BLaER1 (cell line): ENCODE results near the gene SFPQ.

Experiments
- H3K27ac ChIP-seq: shearing (Covaris generic); formaldehyde crosslinking; 2 replicates; pipeline ENCODE4 v1.8.1; 2022
- H3K27me3 ChIP-seq: shearing (Covaris generic); formaldehyde crosslinking; 2 replicates; pipeline ENCODE4 v1.8.1; 2022
- H3K36me3 ChIP-seq: shearing (Covaris generic); formaldehyde crosslinking; 2 replicates; pipeline ENCODE4 v1.8.1; 2022
- H3K4me1 ChIP-seq: shearing (Covaris generic); formaldehyde crosslinking; 2 replicates; pipeline ENCODE4 v1.8.1; 2022
- H3K4me2 ChIP-seq: shearing (Covaris generic); formaldehyde crosslinking; 2 replicates; pipeline ENCODE4 v1.8.1; 2022
- H3K4me3 ChIP-seq: shearing (Covaris generic); formaldehyde crosslinking; 2 replicates; pipeline ENCODE4 v1.8.1; 2022
- H3K9ac ChIP-seq: shearing (Covaris generic); formaldehyde crosslinking; 2 replicates; pipeline ENCODE4 v1.8.1; 2022
- H3K9me3 ChIP-seq: shearing (Covaris generic); formaldehyde crosslinking; 2 replicates; pipeline ENCODE4 v1.8.1; 2022
- H4K20me1 ChIP-seq: shearing (Covaris generic); formaldehyde crosslinking; 2 replicates; pipeline ENCODE4 v1.8.1; 2022
- Cebpa-rat ChIP-seq: shearing (Covaris generic); IDR thresholded peaks from 2 replicates; pipeline ENCODE4 v1.8.1; 2022

Gene SFPQ

DNA sequence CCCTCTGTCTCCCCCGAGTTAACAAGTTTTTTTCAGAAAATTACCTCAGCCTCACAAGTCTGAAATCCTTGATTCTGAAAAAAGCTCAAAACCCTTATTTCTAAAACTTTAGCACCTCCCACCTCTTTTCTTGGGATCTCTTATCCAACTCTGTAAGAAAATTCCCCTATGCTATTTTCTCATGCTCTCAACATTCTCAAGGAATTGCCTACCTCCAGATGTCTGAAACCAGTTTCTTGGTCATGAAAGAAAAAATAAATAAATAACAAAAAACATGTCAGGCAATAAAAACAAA lies 18.1 kb upstream of the SFPQ start:
- Histone ChIP-seq H3K4me1 (no peaks in the 10 kb centered on the region), H3K27ac (no peak overlapping the region), H4K20me1 (no peaks in the 10 kb centered on the region), H3K9me3 (no peaks in the 10 kb centered on the region), H3K4me3 (no peak overlapping the region), H3K36me3 (no peaks in the 10 kb centered on the region), H3K27me3 (no peaks in the 10 kb centered on the region), H3K9ac (no peak overlapping the region), H3K4me2 (no peak overlapping the region)
- TF ChIP-seq Cebpa-rat = no peak

DNA sequence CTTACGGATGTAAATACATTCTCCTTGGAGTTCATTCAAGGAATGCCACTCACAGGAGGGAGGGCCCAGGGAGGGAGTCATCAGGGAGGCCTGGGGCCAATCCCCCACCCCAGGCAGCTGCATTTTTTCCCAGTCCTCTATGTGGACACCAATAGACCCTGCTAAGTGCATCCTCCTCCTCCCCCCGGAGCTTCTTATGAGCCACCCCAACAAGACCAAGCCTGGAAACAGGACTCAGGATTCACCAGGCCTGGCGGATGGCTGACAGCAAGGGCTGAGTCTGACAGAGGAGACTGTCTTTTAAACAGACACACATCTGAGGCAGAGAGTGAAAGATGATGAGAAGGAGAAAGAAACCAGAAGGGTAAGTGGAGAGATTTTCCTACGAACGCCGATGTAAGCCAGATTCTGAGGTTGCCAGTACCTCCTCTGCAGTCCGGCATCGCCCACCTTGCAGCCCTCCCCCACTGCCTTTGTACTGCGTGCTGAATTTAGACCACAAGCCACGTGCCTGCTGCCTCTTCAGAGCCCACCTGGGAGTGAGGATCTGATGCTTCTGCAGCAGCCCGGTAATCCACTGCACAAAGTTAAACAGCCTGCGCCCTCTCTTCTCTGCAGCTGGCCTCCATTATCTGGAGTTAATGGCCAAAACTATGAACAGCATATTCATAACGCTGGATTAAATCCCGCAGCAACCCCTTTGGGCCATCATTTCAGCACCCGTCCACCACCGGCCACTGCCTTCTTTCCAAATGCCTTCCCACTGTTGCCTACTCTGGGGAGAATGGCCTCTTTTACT lies 17.6 kb upstream of the SFPQ start:
- Histone ChIP-seq H3K27ac (no peak overlapping the region), H4K20me1 (no peaks in the 10 kb centered on the region), H3K9ac (no peak overlapping the region), H3K9me3 (no peaks in the 10 kb centered on the region), H3K4me3 (no peak overlapping the region), H3K27me3 (no peaks in the 10 kb centered on the region), H3K36me3 (no peaks in the 10 kb centered on the region), H3K4me1 (no peaks in the 10 kb centered on the region), H3K4me2 (no peak overlapping the region)
- TF ChIP-seq Cebpa-rat = no peak

DNA sequence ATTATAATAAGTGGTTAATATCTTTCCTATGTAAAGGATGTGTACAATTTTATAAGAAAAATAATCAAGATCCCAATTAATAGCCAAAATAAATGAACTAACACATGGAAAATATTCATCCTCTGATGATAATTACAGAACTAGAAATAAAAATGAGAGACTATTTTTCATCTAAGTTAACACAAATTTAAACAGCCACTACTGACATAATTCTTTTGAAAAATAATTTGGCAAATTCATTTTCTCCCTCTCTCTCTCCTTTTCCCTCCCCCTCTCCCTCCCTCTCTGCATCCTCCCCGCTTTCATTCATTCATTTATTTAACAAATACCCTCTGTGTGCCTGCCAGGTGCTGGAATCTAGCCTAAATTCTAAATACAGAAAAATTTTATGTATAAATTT lies 10.3 kb upstream of the SFPQ start:
- H4K20me1 ChIP-seq = no peaks in the 10 kb centered on the region
- no peak for TF ChIP-seq Cebpa-rat
- H3K9ac ChIP-seq = no peak overlapping the region

DNA sequence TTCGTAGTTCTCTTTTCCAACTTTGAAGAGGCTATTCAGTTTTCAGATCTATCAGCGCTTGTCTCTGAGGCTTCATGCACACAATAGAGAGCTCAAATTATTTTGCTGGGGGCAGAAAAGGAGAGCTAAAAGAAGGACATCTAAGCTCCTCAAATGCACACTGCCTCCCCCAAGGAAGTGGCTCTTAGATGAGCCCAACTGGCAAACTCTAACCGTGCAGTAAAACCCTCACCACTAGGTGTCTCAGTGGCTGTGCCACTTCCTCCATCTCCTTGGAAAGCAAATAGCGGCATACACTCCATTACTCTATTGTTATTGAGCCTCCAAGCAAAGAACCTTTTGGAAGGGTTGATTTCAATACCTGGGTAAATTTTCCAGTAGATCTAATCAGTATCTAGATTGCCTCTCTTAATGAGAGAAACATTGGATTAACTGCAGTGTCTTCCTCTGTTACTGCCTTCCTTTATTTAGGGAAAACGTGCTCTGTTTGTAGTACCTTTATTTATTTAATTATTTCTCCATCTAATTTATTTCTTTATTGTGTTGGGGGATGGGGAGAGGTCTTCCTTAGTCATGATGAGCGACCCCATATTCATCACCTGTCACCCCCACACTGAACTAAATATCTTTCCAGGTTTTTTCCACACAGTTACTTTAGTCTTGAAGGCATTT lies 9.2 kb upstream of the SFPQ start:
- Histone ChIP-seq H3K4me2 (peak overlapping the region; percentile 24; the same call in 1 of the 2 replicates), H3K27ac (no peak overlapping the region), H3K4me1 (peaks cover 9% of the 10 kb centered on the region), H3K36me3 (no peaks in the 10 kb centered on the region), H4K20me1 (no peaks in the 10 kb centered on the region), H3K9ac (no peak overlapping the region), H3K9me3 (no peaks in the 10 kb centered on the region), H3K27me3 (no peaks in the 10 kb centered on the region), H3K4me3 (no peak overlapping the region)
- no peak for TF ChIP-seq Cebpa-rat

More for the DNA sequence above, 10.3 kb upstream of the SFPQ start:
- Histone ChIP-seq H3K4me1 (peaks cover 9% of the 10 kb centered on the region), H3K27ac (no peak overlapping the region), H3K4me2 (no peak overlapping the region), H3K4me3 (no peak overlapping the region), H3K36me3 (no peaks in the 10 kb centered on the region), H3K9me3 (no peaks in the 10 kb centered on the region), H3K27me3 (no peaks in the 10 kb centered on the region)

DNA sequence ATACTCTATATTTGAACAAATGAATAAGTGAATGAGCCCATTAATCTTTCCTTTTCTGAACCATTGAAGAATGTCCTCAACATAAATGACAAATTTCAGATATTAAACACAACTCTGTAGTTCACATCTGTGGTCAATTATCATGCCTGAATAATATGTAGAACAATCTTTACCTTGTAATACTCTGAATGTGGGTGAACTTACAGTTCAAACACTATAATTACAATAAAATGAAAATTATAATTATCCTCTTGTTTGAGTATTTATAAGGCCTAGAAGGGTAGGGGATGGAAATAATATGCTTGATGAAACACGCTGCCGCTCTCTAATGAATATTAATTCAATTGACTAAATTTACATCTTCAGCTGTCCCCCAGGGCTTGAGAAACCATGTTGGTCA lies 8.7 kb upstream of the SFPQ start:
- H3K4me1 ChIP-seq = peaks cover 9% of the 10 kb centered on the region
- no peak for TF ChIP-seq Cebpa-rat
- H3K27me3 ChIP-seq = no peaks in the 10 kb centered on the region
- H3K9ac ChIP-seq = no peak overlapping the region
- no peaks in the 10 kb centered on the region for H3K9me3 ChIP-seq
- H3K4me2 ChIP-seq = peak overlapping the region; percentile 24; the same call in 1 of the 2 replicates
- no peak overlapping the region for H3K27ac ChIP-seq
- H3K4me3 ChIP-seq = no peak overlapping the region
- no peaks in the 10 kb centered on the region for H3K36me3 ChIP-seq
- H4K20me1 ChIP-seq = no peaks in the 10 kb centered on the region

DNA sequence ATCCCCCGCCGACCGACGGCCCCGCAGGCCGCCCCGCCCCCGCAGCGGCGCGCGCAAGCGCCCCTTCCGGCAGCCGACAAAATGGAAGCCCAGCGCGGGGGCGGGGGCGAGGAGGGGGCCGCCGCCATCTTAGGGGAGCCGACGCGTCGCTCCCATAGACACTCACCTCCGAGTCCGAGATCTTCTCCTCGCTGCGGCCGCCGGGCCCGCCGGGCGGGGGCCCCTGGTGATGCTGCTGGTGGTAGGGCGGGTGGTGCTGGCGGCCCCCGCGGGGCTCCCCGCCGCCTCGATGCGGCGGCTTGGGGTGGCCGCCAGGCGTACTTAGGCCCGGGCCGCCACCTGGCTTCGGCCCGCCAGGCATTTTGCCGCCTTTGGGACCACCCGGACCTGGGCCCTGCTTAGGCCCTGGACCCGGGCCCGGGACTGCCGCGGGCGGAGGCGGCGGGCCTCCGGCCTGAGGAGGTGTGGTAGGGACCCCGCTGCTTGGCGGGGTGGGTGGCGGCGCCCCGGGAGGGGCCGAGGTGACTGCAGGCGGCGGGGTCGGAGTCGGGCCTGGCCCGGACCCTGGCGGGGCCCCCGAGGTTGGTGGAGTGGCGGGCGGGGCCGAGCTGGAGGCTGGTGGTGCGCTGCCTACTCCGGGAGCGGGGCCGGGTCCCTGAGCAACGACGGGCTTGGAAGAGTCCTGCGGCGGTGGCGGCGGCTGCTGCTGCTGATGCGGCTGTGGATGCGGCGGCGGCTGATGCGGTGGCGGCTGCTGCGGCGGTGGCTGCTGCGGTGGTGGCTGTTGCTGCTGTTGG lies 691 bp downstream of the SFPQ start:
- Histone ChIP-seq H3K4me1 (peaks cover 41% of the 10 kb centered on the region), H3K4me2 (peak overlapping the region; percentile 87)
- no peak for TF ChIP-seq Cebpa-rat

DNA sequence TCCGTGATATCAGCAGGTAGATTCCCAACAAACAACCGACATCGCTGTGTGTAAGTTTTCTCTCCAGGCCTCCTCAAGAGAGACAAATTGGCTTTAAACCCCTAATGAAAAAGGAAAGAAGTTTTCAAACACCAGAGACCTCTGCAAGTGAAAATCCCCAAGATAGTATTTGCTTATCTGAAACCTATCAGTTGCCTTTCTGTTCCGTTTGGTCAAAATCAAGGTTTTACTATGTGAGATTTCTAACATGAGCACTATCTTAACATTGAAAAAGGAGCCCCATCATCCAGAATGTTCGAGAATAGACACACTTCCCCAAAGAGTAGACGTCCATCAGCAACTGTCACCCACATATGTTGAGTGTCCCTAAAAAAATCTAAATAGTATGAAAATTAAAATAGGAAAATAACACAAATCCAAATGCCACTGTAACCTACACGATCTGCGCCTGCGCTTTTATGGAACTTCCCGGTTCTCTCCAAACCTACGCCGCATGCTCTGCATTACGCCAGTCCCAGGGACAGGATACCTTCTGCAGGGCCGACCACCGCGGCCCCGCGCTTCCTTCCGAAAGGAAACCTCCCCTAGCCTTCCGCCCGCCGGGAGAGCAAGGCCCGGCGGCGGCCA lies 1.4 kb downstream of the SFPQ start:
- Histone ChIP-seq H3K27ac (peak overlapping the region; percentile 100), H3K4me2 (peak overlapping the region; percentile 87), H3K36me3 (peaks cover 53% of the 10 kb centered on the region), H4K20me1 (peaks cover 59% of the 10 kb centered on the region), H3K4me3 (peak overlapping the region; percentile 100), H3K9me3 (no peaks in the 10 kb centered on the region), H3K4me1 (peaks cover 48% of the 10 kb centered on the region), H3K27me3 (no peaks in the 10 kb centered on the region), H3K9ac (peak overlapping the region; percentile 100)
- no peak for TF ChIP-seq Cebpa-rat

More for the DNA sequence above, 691 bp downstream of the SFPQ start:
- Histone ChIP-seq H3K9me3 (no peaks in the 10 kb centered on the region), H3K9ac (peak overlapping the region; percentile 100), H3K27ac (peak overlapping the region; percentile 100), H3K36me3 (peaks cover 46% of the 10 kb centered on the region), H3K4me3 (peak overlapping the region; percentile 100), H4K20me1 (peaks cover 52% of the 10 kb centered on the region), H3K27me3 (no peaks in the 10 kb centered on the region)

DNA sequence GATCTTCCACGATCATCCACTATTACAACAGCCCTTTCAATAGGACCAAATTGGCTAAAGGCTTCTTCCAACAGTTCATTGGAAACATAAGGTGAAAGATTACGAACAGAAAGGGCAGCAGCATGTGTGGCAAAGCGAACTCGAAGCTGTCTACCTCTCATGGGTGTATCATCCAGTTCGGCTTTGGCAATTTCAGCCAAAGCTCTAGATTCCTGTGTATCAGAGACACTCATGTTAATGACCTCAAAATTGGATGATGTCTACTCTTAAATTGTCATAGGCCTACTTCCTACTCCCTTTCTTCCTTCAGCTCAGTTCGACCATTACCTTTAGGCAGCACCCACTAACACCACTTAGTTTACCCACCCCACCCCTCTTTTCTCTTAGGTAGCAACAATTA lies 2.2 kb downstream of the SFPQ start:
- Histone ChIP-seq H3K27ac (no peak overlapping the region; the same call in 1 of the 2 replicates), H4K20me1 (peaks cover 67% of the 10 kb centered on the region), H3K36me3 (peaks cover 61% of the 10 kb centered on the region)

DNA sequence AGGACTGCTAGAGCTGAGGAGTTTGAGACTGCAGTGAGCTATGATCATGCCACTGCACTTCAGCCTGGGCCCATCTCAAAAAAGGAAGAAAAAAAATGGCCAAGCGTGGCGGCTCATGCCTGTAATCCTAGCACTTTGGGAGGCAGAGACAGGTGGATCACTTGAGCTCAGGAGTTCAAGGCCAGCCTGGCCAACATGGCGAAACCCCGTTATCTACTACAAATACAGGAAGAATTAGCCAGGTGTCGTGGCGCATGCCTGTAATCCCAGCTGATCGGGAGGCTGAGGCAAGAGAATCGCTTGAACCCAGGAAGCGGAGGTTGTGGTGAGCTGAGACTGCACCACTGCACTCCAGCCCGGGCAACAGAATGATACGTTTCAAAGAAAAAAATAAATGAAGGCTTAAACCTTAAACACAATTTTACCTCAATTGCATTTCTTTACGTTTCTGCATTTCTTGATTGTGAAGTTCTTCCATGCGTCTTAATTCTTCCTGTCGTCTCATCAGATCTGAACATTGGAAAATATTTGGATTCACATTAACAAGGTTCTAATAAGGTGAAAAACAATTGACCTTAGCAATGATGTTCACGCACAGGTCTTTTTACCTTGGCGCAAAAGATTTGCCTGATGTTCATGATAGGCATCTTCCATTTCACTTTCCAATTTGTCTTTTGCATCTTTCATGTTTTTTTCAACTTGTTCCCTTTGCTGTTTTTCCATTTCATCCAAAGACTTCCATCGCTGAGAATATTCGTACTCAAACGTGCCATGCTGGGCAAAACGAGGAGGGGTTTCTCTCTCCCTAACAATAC lies 4.2 kb downstream of the SFPQ start:
- H4K20me1 ChIP-seq = peaks cover 87% of the 10 kb centered on the region
- no peak for TF ChIP-seq Cebpa-rat
- no peaks in the 10 kb centered on the region for H3K9me3 ChIP-seq
- H3K27ac ChIP-seq = no peak overlapping the region
- no peaks in the 10 kb centered on the region for H3K27me3 ChIP-seq
- H3K4me2 ChIP-seq = peak overlapping the region; percentile 87
- H3K36me3 ChIP-seq = peaks cover 81% of the 10 kb centered on the region
- 0 out of 2 replicates have a peak overlapping the region, but pooled peaks have one; percentile 1 for H3K4me3 ChIP-seq
- peaks cover 61% of the 10 kb centered on the region for H3K4me1 ChIP-seq
- H3K9ac ChIP-seq = no peak overlapping the region

More for the DNA sequence above, 2.2 kb downstream of the SFPQ start:
- Histone ChIP-seq H3K27me3 (no peaks in the 10 kb centered on the region), H3K9ac (peak overlapping the region; percentile 100), H3K4me2 (peak overlapping the region; percentile 87), H3K4me3 (peak overlapping the region; percentile 100), H3K9me3 (no peaks in the 10 kb centered on the region), H3K4me1 (peaks cover 56% of the 10 kb centered on the region)
- TF ChIP-seq Cebpa-rat = no peak
